Endothelial cell of umbilical vein (primary cell): Measurements from ENCODE around the gene PPA2. TPM values are rescaled to one million over a fixed set of nuclear protein-coding genes. Genes with fewer than 3 reads are reported as not detected.

ENCODE experiments used
- BruUV-seq: library from RNA; stranded (reverse); fragments of 400-500 nt; replicated peaks from 2 replicates; lab custom pipeline; 2021; lab: Mats Ljungman, UMichigan
- CTCF ChIA-PET: fragments of 300-600, 350-600 bp; sonication (Branson Sonifier 250); formaldehyde crosslinking; loops from one replicate; lab custom pipeline; 2021; ENCODE audit warnings: antibody characterized with exemption, inconsistent platforms; lab: Charles Lee
- POLR2A ChIA-PET: fragments of 300-600, 350-600 bp; sonication (Branson Sonifier 250); formaldehyde crosslinking; loops from one replicate; lab custom pipeline; 2021; ENCODE audit warnings: antibody characterized with exemption, inconsistent platforms; lab: Charles Lee
- DNase-seq: peaks from one replicate; pipeline ENCODE4 v3.0.0-alpha.2; 2011; ENCODE audit warnings: low read depth, low spot score
- FAIRE-seq: peaks from 2 replicates; lab custom pipeline; 2011; peaks lifted over from hg19 to GRCh38; lab: Jason Lieb, UNC
- H2AFZ ChIP-seq: 2 replicates; pipeline ENCODE4 v1.6.0; 2012; ENCODE audit warnings: low read depth, low read length, control low read depth, inconsistent platforms
- H3K27ac ChIP-seq: 2 replicates; pipeline ENCODE4 v1.5.1; 2011; ENCODE audit warnings: low read depth, mild to moderate bottlenecking, control low read depth, low read length, moderate library complexity; ENCODE audit not compliant: insufficient read depth
- H3K27me3 ChIP-seq, 2 experiments: 2 replicates each; pipeline versions ENCODE4 v1.6.0 to v1.6.1; 2011; ENCODE audit warnings: low read length in 2 of 2, mixed read lengths in 1 of 2; ENCODE audit not compliant: control insufficient read depth in 2 of 2, insufficient read depth in 2 of 2
- H3K36me3 ChIP-seq, 2 experiments: 2 replicates in 1 of 2; 3 replicates in 1 of 2; pipeline ENCODE4 v1.5.1; 2011; ENCODE audit warnings: low read length in 2 of 2, mild to moderate bottlenecking in 1 of 2, moderate library complexity in 1 of 2; ENCODE audit not compliant: control insufficient read depth in 2 of 2, insufficient read depth in 2 of 2; ENCODE audit errors: extremely low read depth in 1 of 2
- H3K4me1 ChIP-seq: 3 replicates; pipeline ENCODE4 v1.5.1; 2011; ENCODE audit warnings: mild to moderate bottlenecking, low read length; ENCODE audit not compliant: control insufficient read depth, insufficient read depth; ENCODE audit errors: extremely low read depth
- H3K4me2 ChIP-seq: 2 replicates; pipeline ENCODE4 v1.6.1; 2011; ENCODE audit warnings: low read length, control low read depth, mixed read lengths; ENCODE audit not compliant: insufficient read depth
- H3K4me3 ChIP-seq, 3 experiments: fragments of 200-600 bp in 1 of 3; sonication (generic), shearing (Covaris generic) in 1 of 3; replicated peaks in 1 of 3; 2 replicates each; pipeline ENCODE4 v1.5.1; 2011 to 2016; ENCODE audit warnings: control low read depth in 3 of 3, low read length in 3 of 3, mild to moderate bottlenecking in 2 of 3, inconsistent platforms in 1 of 3, low read depth in 1 of 3, moderate library complexity in 1 of 3; ENCODE audit not compliant: insufficient read depth in 1 of 3
- H3K79me2 ChIP-seq: 2 replicates; pipeline ENCODE4 v1.6.0; 2012; ENCODE audit warnings: low read length, inconsistent platforms; ENCODE audit not compliant: control insufficient read depth, insufficient read depth
- H3K9ac ChIP-seq: replicated peaks from 2 replicates; pipeline ENCODE3; 2011; ENCODE audit warnings: low read length, control low read depth; ENCODE audit not compliant: insufficient read depth; ENCODE audit errors: extremely low read depth
- H3K9me1 ChIP-seq: replicated peaks from 3 replicates; pipeline ENCODE4 v1.6.0; 2011; ENCODE audit warnings: mild to moderate bottlenecking, low read length; ENCODE audit not compliant: control insufficient read depth, insufficient read depth; ENCODE audit errors: extremely low read depth
- H3K9me3 ChIP-seq: replicated peaks from 2 replicates; pipeline ENCODE4 v1.5.1; 2012; ENCODE audit warnings: low read length, inconsistent platforms; ENCODE audit not compliant: control insufficient read depth, insufficient read depth
- H4K20me1 ChIP-seq: replicated peaks from 2 replicates; pipeline ENCODE3; 2011; ENCODE audit warnings: mild to moderate bottlenecking, low read length; ENCODE audit not compliant: control insufficient read depth, insufficient read depth; ENCODE audit errors: extremely low read depth
- CTCF ChIP-seq, 2 donors: IDR thresholded peaks; 1 replicate in 1 of 2; 2 replicates in 1 of 2; pipeline ENCODE4 v1.5.1; 2011; ENCODE audit warnings: low read length in 2 of 2, mild to moderate bottlenecking in 2 of 2, moderate library complexity in 2 of 2, control low read depth in 1 of 2, inconsistent platforms in 1 of 2, low read depth in 1 of 2; ENCODE audit not compliant: insufficient read depth in 1 of 2; ENCODE audit errors: extremely low read depth in 1 of 2
- EZH2 ChIP-seq: IDR thresholded peaks from 2 replicates; pipeline ENCODE4 v1.6.1; 2012; ENCODE audit warnings: borderline replicate concordance, low read depth, mild to moderate bottlenecking, moderate library complexity, low read length, inconsistent platforms; ENCODE audit not compliant: severe bottlenecking
- FOS ChIP-seq: IDR thresholded peaks from 2 replicates; pipeline ENCODE4 v1.6.1; 2011; ENCODE audit warnings: mild to moderate bottlenecking, low read length, moderate library complexity, borderline replicate concordance; ENCODE audit not compliant: insufficient read depth
- GATA2 ChIP-seq: IDR thresholded peaks from 2 replicates; pipeline ENCODE4 v1.7.0; 2011; ENCODE audit warnings: low read depth, mild to moderate bottlenecking, moderate library complexity, mixed read lengths, low read length; ENCODE audit not compliant: insufficient read length, insufficient read depth
- JUN ChIP-seq: IDR thresholded peaks from 2 replicates; pipeline ENCODE4 v1.6.1; 2011; ENCODE audit warnings: borderline replicate concordance, low read depth; ENCODE audit not compliant: insufficient read length, insufficient read depth
- MAX ChIP-seq: IDR thresholded peaks from 2 replicates; pipeline ENCODE4 v1.6.1; 2011; ENCODE audit not compliant: insufficient read depth, insufficient read length
- MYC ChIP-seq: IDR thresholded peaks from one replicate; pipeline ENCODE4 v1.6.1; 2011; ENCODE audit warnings: mild to moderate bottlenecking, low read depth, low read length
- POLR2A ChIP-seq: IDR thresholded peaks from 2 replicates; pipeline ENCODE4 v1.6.1; 2012; ENCODE audit warnings: low read depth, mild to moderate bottlenecking, control low read depth, low read length
- POLR2AphosphoS5 ChIP-seq: IDR thresholded peaks from 2 replicates; pipeline ENCODE4 v1.6.1; 2012; ENCODE audit warnings: low read depth, mild to moderate bottlenecking, control low read depth, low read length, moderate library complexity; ENCODE audit not compliant: insufficient read depth
- dilution Hi-C: fragments of 300-500 bp; cut with MboI; formaldehyde crosslinking; loops from one replicate; pipeline ENCODE4 v1.15.0; 2019; ENCODE audit warnings: low sequenced_read_pairs; ENCODE audit not compliant: extremely low pct_ligation_motif_present
- intact Hi-C: fragments of 100-400 bp; cut with micrococcal nuclease; formaldehyde crosslinking; loops from one replicate; pipeline ENCODE4 v1.10.0; 2022
- polyA plus RNA-seq, 4 experiments: library from polyadenylated mRNA; depleted of rRNA in 3 of 4; stranded (reverse) in 3 of 4; unstranded in 1 of 4; fragments of >200 nt; gene quantifications; 2 replicates each; pipeline versions ENCODE4 v1.2.1 to v1.2.3, GENCODE V29; 2011 to 2012; ENCODE audit warnings: missing spikeins in 1 of 4
- total RNA-seq: library from RNA; stranded (reverse); gene quantifications from 2 replicates; pipeline ENCODE4 v1.2.3, GENCODE V29; 2021

PPA2 gene
- total and polyA plus RNA-seq, 2 donors (not counting 3 experiments of a cell fraction or from before 2014, with no cell fraction given): 30.4 to 58.7 TPM

- Histone ChIP-seq H3K79me2 (no peaks in the 10 kb centered on the region), H3K9me1 (no peaks in the 10 kb centered on the region), H2AFZ (no peak overlapping the region), H3K4me2 (no peak overlapping the region), H3K27ac (no peak overlapping the region), H3K36me3 (no peaks in the 10 kb centered on the region), H3K9me3 (no peaks in the 10 kb centered on the region), H3K27me3 (no peaks in the 10 kb centered on the region), H3K9ac (no peak overlapping the region), H4K20me1 (no peaks in the 10 kb centered on the region), H3K4me3 (no peak overlapping the region), H3K4me1 (peaks cover 2% of the 10 kb centered on the region)
- dilution Hi-C loops: no loop called here
- TF ChIP-seq CTCF (IDR thresholded peaks at IDR 0.05; ENCODE audit: extremely low read depth in 1 of 2, insufficient read depth in 1 of 2, low read depth in 1 of 2, low read length in 2 of 2) (no peak), POLR2A (no peak), MYC (no peak), GATA2 (no peak), POLR2AphosphoS5 (no peak), JUN (no peak), EZH2 (no peak), FOS (no peak), MAX (no peak)
- ChIA-PET CTCF (interaction anchor here (0.7 to 1.1 kb wide), 2 partner anchors 17 to 45 kb away, joined by 3 read pairs; no protein-coding TSS in a partner anchor), POLR2A (interaction anchor here (0.6 kb wide), 1 partner anchor 86 kb away, joined by 3 read pairs; no protein-coding TSS in a partner anchor)
- DNase-seq (no peak), FAIRE-seq (no peak)
- BruUV-seq: no TSS peak
- intact Hi-C loops: no loop called here
Observed at GRCh38 chr4:105400901-105401677, 72.8 kb downstream of the PPA2 start.
